PC-3 (cell line): ENCODE measurements around the gene DUSP22. TPM values are rescaled to one million over a fixed set of nuclear protein-coding genes. Genes with fewer than 3 reads are reported as not detected.

ENCODE experiments used
- ATAC-seq: fragments of 200-7000 bp; cut with Tn5 transposase; 2 replicates; pipeline ENCODE4 v1.9.1; 2020; ENCODE audit warnings: mild to moderate bottlenecking, moderate library complexity
- BruUV-seq: library from RNA; stranded (reverse); fragments of 400-500 nt; replicated peaks from 2 replicates; lab custom pipeline; 2021; lab: Mats Ljungman, UMichigan
- CTCF ChIA-PET: fragments of 300-600 bp; sonication (Branson Sonifier 250); formaldehyde crosslinking; loops from one replicate; lab custom pipeline; 2022; ENCODE audit warnings: antibody characterized with exemption; lab: Charles Lee
- POLR2A ChIA-PET: fragments of 300-600 bp; sonication (Branson Sonifier 250); formaldehyde crosslinking; loops from one replicate; lab custom pipeline; 2022; ENCODE audit warnings: antibody characterized with exemption; ENCODE audit not compliant: unreplicated experiment; lab: Charles Lee
- DNase-seq: peaks from one replicate; pipeline ENCODE4 v3.0.0-alpha.2; 2015
- H2AFZ ChIP-seq: fragments of 300-600 bp; sonication (generic); 2 replicates; pipeline ENCODE4 v1.6.0; 2016; ENCODE audit warnings: antibody characterized with exemption, low read length
- H3F3A ChIP-seq: fragments of 300-600 bp; sonication (generic); one replicate; pipeline ENCODE4 v1.6.0; 2017; ENCODE audit warnings: antibody characterized with exemption, low read length, control low read depth, mild to moderate bottlenecking; ENCODE audit not compliant: unreplicated experiment
- H3K27ac ChIP-seq: fragments of 300-600 bp; sonication (generic); 2 replicates; pipeline ENCODE4 v1.5.1; 2016; ENCODE audit warnings: mild to moderate bottlenecking, low read length
- H3K27me3 ChIP-seq: fragments of 300-600 bp; sonication (generic); 2 replicates; pipeline ENCODE4 v1.6.1; 2016; ENCODE audit warnings: low read length, mixed read lengths
- H3K36me3 ChIP-seq: fragments of 300-600 bp; sonication (generic); 2 replicates; pipeline ENCODE4 v1.6.1; 2016; ENCODE audit warnings: low read depth, mixed run types, low read length, mixed read lengths
- H3K4me1 ChIP-seq: fragments of 300-600 bp; sonication (generic); 2 replicates; pipeline ENCODE4 v1.5.1; 2016; ENCODE audit warnings: low read length; ENCODE audit not compliant: insufficient read depth
- H3K4me2 ChIP-seq: fragments of 300-600 bp; sonication (generic); 2 replicates; pipeline ENCODE4 v1.6.0; 2016; ENCODE audit warnings: low read length
- H3K4me3 ChIP-seq: fragments of 300-600 bp; sonication (generic); 2 replicates; pipeline ENCODE4 v1.5.1; 2016; ENCODE audit warnings: mild to moderate bottlenecking, low read length, mixed read lengths
- H3K79me2 ChIP-seq: fragments of 300-600 bp; sonication (generic); 2 replicates; pipeline ENCODE4 v1.6.1; 2017; ENCODE audit warnings: low read length, mixed read lengths
- H3K9ac ChIP-seq: fragments of 300-600 bp; sonication (generic); 2 replicates; pipeline ENCODE4 v1.6.0; 2016; ENCODE audit warnings: mild to moderate bottlenecking, low read length
- H3K9me2 ChIP-seq: fragments of 300-600 bp; sonication (generic); replicated peaks from 2 replicates; pipeline ENCODE4 v1.6.1; 2016; ENCODE audit warnings: mixed run types, low read length, mixed read lengths
- H3K9me3 ChIP-seq: fragments of 300-600 bp; sonication (generic); 2 replicates; pipeline ENCODE4 v1.6.1; 2016; ENCODE audit warnings: low read length, mixed read lengths
- H4K20me1 ChIP-seq: fragments of 300-600 bp; sonication (generic); 2 replicates; pipeline ENCODE4 v1.6.1; 2016; ENCODE audit warnings: low read length, mixed read lengths
- EZH2 ChIP-seq: fragments of 300-600 bp; sonication (generic); IDR thresholded peaks from one replicate; pipeline ENCODE4 v1.6.1; 2017; ENCODE audit warnings: antibody characterized with exemption, mild to moderate bottlenecking, low read length; ENCODE audit not compliant: unreplicated experiment
- EZH2phosphoT487 ChIP-seq: fragments of 300-600 bp; sonication (generic); IDR thresholded peaks from 2 replicates; pipeline ENCODE4 v1.6.1; 2018; ENCODE audit warnings: mild to moderate bottlenecking, antibody characterized with exemption, low read length, borderline replicate concordance
- intact Hi-C: fragments of 100-400 bp; cut with micrococcal nuclease; formaldehyde crosslinking; loops from 2 replicates; pipeline ENCODE4 v1.9.0; 2023
- total RNA-seq: library from RNA; depleted of rRNA; stranded (reverse); fragments of >200 nt; gene quantifications from 2 replicates; pipeline ENCODE4 v1.2.3, GENCODE V29; 2014
- TF ChIP-seq, protein P1 (sequence below): fragments of 300-600 bp; sonication (generic); conservative IDR thresholded peaks from 2 replicates; pipeline ENCODE4 v1.5.1; 2017; ENCODE audit warnings: antibody characterized with exemption, low read depth, mild to moderate bottlenecking, low read length

Gene DUSP22
- total RNA-seq, 1 experiment from 2014 or later, result 37.8 TPM

DNA sequence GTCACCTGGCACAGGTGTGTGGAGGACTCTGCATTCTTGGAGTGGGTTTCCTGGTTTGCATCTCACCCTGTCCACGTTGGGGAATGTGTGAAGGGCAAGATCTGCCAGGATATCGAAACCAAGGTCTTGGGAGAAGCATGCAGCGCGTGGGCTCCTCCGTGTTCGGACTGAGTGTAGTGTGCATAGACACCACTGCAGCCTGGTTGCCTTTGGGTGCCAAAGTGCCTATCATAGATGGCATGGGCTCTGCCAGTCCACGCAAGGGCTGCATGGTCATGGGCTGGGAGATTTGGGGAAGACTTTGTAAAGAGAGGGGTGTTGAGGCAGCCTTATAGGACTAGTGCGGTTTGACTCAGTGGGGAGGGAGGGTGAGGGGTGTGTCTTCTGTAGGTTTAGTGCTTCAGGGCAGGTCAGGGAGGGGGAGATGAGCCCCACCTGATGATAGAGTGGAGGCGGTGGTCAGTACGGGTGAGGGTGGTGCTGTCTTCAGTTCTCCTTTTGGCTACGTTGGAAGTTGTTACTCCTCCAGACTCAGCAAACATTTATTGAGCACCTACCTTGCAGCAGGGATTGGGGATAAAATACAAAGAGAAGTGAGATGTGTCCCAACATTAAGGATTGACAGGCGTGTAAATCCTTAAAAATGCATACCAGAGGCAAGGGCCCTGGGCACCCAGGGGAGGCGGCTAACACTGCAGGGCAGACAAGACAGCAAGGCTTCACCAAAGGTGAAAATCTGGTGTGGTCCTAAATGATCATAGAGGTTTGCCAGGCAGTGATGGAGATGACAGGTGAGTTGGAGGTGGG is 28.3 kb downstream of the DUSP22 start:
- DNase-seq, result no peak
- Histone ChIP-seq H3K4me3 (no peak overlapping the region), H3F3A (no peaks in the 10 kb centered on the region), H3K36me3 (no peaks in the 10 kb centered on the region), H3K79me2 (no peaks in the 10 kb centered on the region), H2AFZ (no peak overlapping the region), H3K4me1 (peaks cover 3% of the 10 kb centered on the region; the same call in 1 of the 2 replicates), H3K9me2 (no peaks in the 10 kb centered on the region), H3K4me2 (no peak overlapping the region), H3K9me3 (no peaks in the 10 kb centered on the region), H4K20me1 (no peaks in the 10 kb centered on the region), H3K27ac (no peak overlapping the region), H3K27me3 (no peaks in the 10 kb centered on the region), H3K9ac (no peak overlapping the region)
- POLR2A ChIA-PET, result no interaction called here
- ATAC-seq, result no peak
- TF ChIP-seq EZH2phosphoT487, result no peak
- TF ChIP-seq EZH2, result no peak
- TF ChIP-seq, protein P1, sequence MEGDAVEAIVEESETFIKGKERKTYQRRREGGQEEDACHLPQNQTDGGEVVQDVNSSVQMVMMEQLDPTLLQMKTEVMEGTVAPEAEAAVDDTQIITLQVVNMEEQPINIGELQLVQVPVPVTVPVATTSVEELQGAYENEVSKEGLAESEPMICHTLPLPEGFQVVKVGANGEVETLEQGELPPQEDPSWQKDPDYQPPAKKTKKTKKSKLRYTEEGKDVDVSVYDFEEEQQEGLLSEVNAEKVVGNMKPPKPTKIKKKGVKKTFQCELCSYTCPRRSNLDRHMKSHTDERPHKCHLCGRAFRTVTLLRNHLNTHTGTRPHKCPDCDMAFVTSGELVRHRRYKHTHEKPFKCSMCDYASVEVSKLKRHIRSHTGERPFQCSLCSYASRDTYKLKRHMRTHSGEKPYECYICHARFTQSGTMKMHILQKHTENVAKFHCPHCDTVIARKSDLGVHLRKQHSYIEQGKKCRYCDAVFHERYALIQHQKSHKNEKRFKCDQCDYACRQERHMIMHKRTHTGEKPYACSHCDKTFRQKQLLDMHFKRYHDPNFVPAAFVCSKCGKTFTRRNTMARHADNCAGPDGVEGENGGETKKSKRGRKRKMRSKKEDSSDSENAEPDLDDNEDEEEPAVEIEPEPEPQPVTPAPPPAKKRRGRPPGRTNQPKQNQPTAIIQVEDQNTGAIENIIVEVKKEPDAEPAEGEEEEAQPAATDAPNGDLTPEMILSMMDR, result no peak
- intact Hi-C loops, result no loop called here
- CTCF ChIA-PET, result no interaction called here
- BruUV-seq, result no TSS peak

DNA sequence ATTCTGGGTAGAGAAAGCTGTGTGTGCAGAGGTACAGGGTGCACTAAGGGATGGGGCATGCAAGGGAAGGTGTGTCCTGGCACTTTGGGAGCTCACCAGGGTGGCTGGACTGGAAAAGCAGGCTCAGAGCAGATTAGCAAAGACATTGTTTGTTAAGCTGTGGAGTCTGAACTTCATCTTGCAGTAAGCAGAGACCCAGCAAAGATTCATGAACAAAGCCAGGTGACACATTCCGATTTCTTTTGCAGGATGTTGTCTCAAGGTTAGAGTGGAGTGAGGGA is 28.8 kb downstream of the DUSP22 start:
- Histone ChIP-seq H3K9me2 (no peaks in the 10 kb centered on the region), H3K36me3 (no peaks in the 10 kb centered on the region), H3K9ac (no peak overlapping the region), H3K4me1 (peaks cover 3% of the 10 kb centered on the region; the same call in 1 of the 2 replicates), H3K27me3 (no peaks in the 10 kb centered on the region), H3K9me3 (no peaks in the 10 kb centered on the region), H2AFZ (no peak overlapping the region), H4K20me1 (no peaks in the 10 kb centered on the region), H3K4me3 (no peak overlapping the region), H3K4me2 (no peak overlapping the region), H3F3A (no peaks in the 10 kb centered on the region), H3K79me2 (no peaks in the 10 kb centered on the region), H3K27ac (no peak overlapping the region)
- ATAC-seq, result no peak
- POLR2A ChIA-PET, result no interaction called here
- TF ChIP-seq EZH2phosphoT487 (no peak), EZH2 (no peak)
- TF ChIP-seq, protein P1, result no peak
- CTCF ChIA-PET, result no interaction called here
- intact Hi-C loops, result no loop called here
- peak; percentile 31 for DNase-seq
- no TSS peak for BruUV-seq

DNA sequence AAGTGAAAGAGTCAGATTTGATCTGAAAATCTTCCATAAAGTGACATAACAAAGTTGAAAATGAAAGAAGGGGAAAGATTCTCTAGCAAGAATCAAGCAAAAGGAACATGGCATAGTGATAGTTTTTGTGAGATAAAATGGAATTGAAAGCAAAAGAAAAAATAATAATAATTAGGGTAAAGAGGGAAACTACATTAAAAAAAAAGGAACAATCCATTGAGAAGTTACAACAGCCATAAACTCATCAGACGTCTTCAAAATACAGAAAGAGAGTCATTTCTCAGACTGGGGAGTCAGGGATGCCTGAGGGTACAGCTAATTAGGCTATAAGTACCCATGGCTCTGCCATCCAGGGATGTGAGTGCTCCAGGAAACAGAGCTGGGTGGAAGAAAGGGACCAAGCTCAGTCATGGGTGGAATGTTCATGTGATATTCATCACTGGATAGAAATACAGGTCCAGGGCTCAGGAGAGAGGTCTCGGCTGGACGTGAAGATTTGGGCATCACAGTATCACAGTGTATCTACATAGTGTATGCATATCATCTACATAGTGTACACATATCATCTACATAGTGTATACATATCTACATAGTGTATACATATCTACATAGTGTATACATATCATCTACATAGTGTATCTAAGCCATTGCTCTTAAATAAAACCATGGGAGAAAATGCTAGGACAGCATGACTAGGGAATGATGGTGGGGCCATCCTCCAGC is 29.4 kb downstream of the DUSP22 start:
- BruUV-seq, result no TSS peak
- H3K27me3 ChIP-seq, result no peaks in the 10 kb centered on the region
- CTCF ChIA-PET, result no interaction called here

More for the DNA sequence above, 29.4 kb downstream of the DUSP22 start:
- ATAC-seq (no peak), DNase-seq (no peak)
- POLR2A ChIA-PET, result no interaction called here
- no peaks in the 10 kb centered on the region for H3K9me2 ChIP-seq
- H3K4me1 ChIP-seq, result peaks cover 3% of the 10 kb centered on the region; the same call in 1 of the 2 replicates
- TF ChIP-seq, protein P1, result no peak
- TF ChIP-seq EZH2phosphoT487, result no peak
- intact Hi-C loops, result no loop called here
- H3K36me3 ChIP-seq, result no peaks in the 10 kb centered on the region
- no peak overlapping the region for H3K4me3 ChIP-seq
- no peak overlapping the region for H3K27ac ChIP-seq
- H3K9ac ChIP-seq, result no peak overlapping the region
- no peaks in the 10 kb centered on the region for H3F3A ChIP-seq
- no peaks in the 10 kb centered on the region for H3K79me2 ChIP-seq
- H3K9me3 ChIP-seq, result no peaks in the 10 kb centered on the region
- no peak overlapping the region for H2AFZ ChIP-seq
- no peak overlapping the region for H3K4me2 ChIP-seq
- no peaks in the 10 kb centered on the region for H4K20me1 ChIP-seq
